HG03520 (cell line): ENCODE data around the gene LRP6.
A peak's percentile ranks its signal among the peaks of the same experiment; 100 is the strongest.
"Not testable (repeated sequence)": the region's sequence is repeated elsewhere in the genome, so short reads cannot be mapped to it uniquely, and the experiment has no call there.

ENCODE experiments used
- ATAC-seq: cut with Tn5 transposase; IDR thresholded peaks from one replicate; pipeline ENCODE4 v1.9.1; 2021; ENCODE audit warnings: mild to moderate bottlenecking, moderate library complexity; ENCODE audit not compliant: unreplicated experiment

LRP6 gene

GRCh38 chr12:12266873-12267741, at the start of gene LRP6:
TSS of gene LRP6 (minus strand) at chr12:12267044. CDS start at chr12:12266735, 309 bp downstream.
- ATAC-seq: peak; percentile 79

- ATAC-seq: no peak
Observed at GRCh38 chr12:12315838-12316237, 49.0 kb upstream of the LRP6 start.

GRCh38 chr12:12310695-12311094, 43.9 kb upstream of the LRP6 start:
- ATAC-seq: not testable (repeated sequence)

GRCh38 chr12:12305568-12306300, 38.9 kb upstream of the LRP6 start:
- no peak for ATAC-seq

GRCh38 chr12:12302976-12303375, 36.1 kb upstream of the LRP6 start:
- ATAC-seq: no peak

- no peak for ATAC-seq
Observed at GRCh38 chr12:12301122-12301521, 34.3 kb upstream of the LRP6 start.

GRCh38 chr12:12297201-12297830, 30.5 kb upstream of the LRP6 start:
- ATAC-seq: no peak

GRCh38 chr12:12294215-12295005, 27.6 kb upstream of the LRP6 start:
- no peak for ATAC-seq

- ATAC-seq: no peak
Observed at GRCh38 chr12:12290206-12290605, 23.4 kb upstream of the LRP6 start.

- no peak for ATAC-seq
Observed at GRCh38 chr12:12286441-12286840, 19.6 kb upstream of the LRP6 start.

GRCh38 chr12:12282761-12283425, 16.0 kb upstream of the LRP6 start:
- no peak for ATAC-seq

GRCh38 chr12:12282202-12282601, 15.4 kb upstream of the LRP6 start:
- ATAC-seq: no peak

GRCh38 chr12:12281134-12281533, 14.3 kb upstream of the LRP6 start:
- no peak for ATAC-seq

GRCh38 chr12:12278899-12279298, 12.1 kb upstream of the LRP6 start:
- ATAC-seq: no peak

- no peak for ATAC-seq
Observed at GRCh38 chr12:12275874-12276273, 9.0 kb upstream of the LRP6 start.

GRCh38 chr12:12273291-12273957, 6.6 kb upstream of the LRP6 start:
- ATAC-seq: no peak

GRCh38 chr12:12272869-12273268, 6.0 kb upstream of the LRP6 start:
- no peak for ATAC-seq

- no peak for ATAC-seq
Observed at GRCh38 chr12:12270226-12270625, 3.4 kb upstream of the LRP6 start.

GRCh38 chr12:12267742-12268200, 927 bp upstream of the LRP6 start:
- ATAC-seq: no peak
